CD4-positive, alpha-beta memory T cell (primary cell): ENCODE data around the gene HPD. TPM values are rescaled to one million over a fixed set of nuclear protein-coding genes. Genes with fewer than 3 reads are reported as not detected.

ENCODE experiments used
- CTCF ChIA-PET: fragments of 350-600 bp; sonication (Branson Sonifier 250); formaldehyde crosslinking; loops from one replicate; lab custom pipeline; 2021; ENCODE audit warnings: inconsistent platforms; ENCODE audit not compliant: partially characterized antibody; lab: Charles Lee
- POLR2A ChIA-PET: fragments of 350-600 bp; sonication (Branson Sonifier 250); formaldehyde crosslinking; loops from one replicate; lab custom pipeline; 2021; ENCODE audit not compliant: partially characterized antibody; lab: Charles Lee
- DNase-seq, 5 donors: peaks; one replicate each; pipeline versions ENCODE4 v3.0.0 to v3.0.0-alpha.2; 2020 to 2022; ENCODE audit warnings: mixed read lengths in 1 of 5
- H3K27ac ChIP-seq: one replicate; pipeline ENCODE4 v1.7.0; 2013; ENCODE audit warnings: low read depth, low read length
- H3K27me3 ChIP-seq: 2 replicates; pipeline ENCODE4 v1.7.0; 2013; ENCODE audit warnings: mild to moderate bottlenecking, low read length, moderate library complexity; ENCODE audit not compliant: insufficient read depth
- H3K36me3 ChIP-seq: 2 replicates; pipeline ENCODE4 v1.7.0; 2013; ENCODE audit warnings: mild to moderate bottlenecking, low read length, moderate library complexity; ENCODE audit not compliant: insufficient read depth
- H3K4me1 ChIP-seq: 2 replicates; pipeline ENCODE4 v1.7.0; 2013; ENCODE audit warnings: mild to moderate bottlenecking, low read length, moderate library complexity; ENCODE audit not compliant: insufficient read depth
- H3K4me3 ChIP-seq, 2 donors: one replicate each; pipeline ENCODE4 v1.7.0; 2013; ENCODE audit warnings: low read length in 2 of 2, mild to moderate bottlenecking in 1 of 2
- H3K9me3 ChIP-seq, 2 donors: one replicate each; pipeline ENCODE4 v1.7.0; 2013; ENCODE audit warnings: low read length in 2 of 2, control low read depth in 1 of 2; ENCODE audit not compliant: control insufficient read depth in 1 of 2
- H3K27ac Mint-ChIP-seq, 7 donors: one replicate each; pipeline ENCODE4 v1.8.0; 2020 to 2021; ENCODE audit warnings: mixed read lengths in 7 of 7, mild to moderate bottlenecking in 6 of 7, inconsistent platforms in 3 of 7, moderate library complexity in 3 of 7
- H3K27me3 Mint-ChIP-seq, 2 donors: one replicate each; pipeline ENCODE4 v1.8.0; 2020 to 2021; ENCODE audit warnings: mixed read lengths in 2 of 2
- H3K36me3 Mint-ChIP-seq, 2 donors: one replicate each; pipeline ENCODE4 v1.8.0; 2020 to 2021; ENCODE audit warnings: mixed read lengths in 2 of 2, inconsistent platforms in 1 of 2, mild to moderate bottlenecking in 1 of 2
- H3K4me1 Mint-ChIP-seq, 4 donors: one replicate each; pipeline ENCODE4 v1.8.0; 2020 to 2021; ENCODE audit warnings: mixed read lengths in 4 of 4, mild to moderate bottlenecking in 1 of 4
- H3K4me3 Mint-ChIP-seq, 8 donors: one replicate each; pipeline ENCODE4 v1.8.0; 2020 to 2021; ENCODE audit warnings: mixed read lengths in 8 of 8, mild to moderate bottlenecking in 7 of 8, moderate library complexity in 6 of 8, inconsistent platforms in 3 of 8
- H3K9me3 Mint-ChIP-seq, 8 donors: one replicate each; pipeline ENCODE4 v1.8.0; 2020 to 2021; ENCODE audit warnings: mixed read lengths in 8 of 8, mild to moderate bottlenecking in 5 of 8, inconsistent platforms in 3 of 8, moderate library complexity in 1 of 8
- intact Hi-C: fragments of 100-400 bp; cut with micrococcal nuclease; formaldehyde crosslinking; loops from one replicate; pipeline ENCODE4 v1.15.1; 2023
- polyA plus RNA-seq, 2 donors: library from polyadenylated mRNA; unstranded; fragments of 300-500 nt; fragmentation: Illumina TruSeq; gene quantifications; one replicate each; pipeline ENCODE4 v1.2.3, GENCODE V29; 2021
- total RNA-seq, 2 experiments: library from RNA; stranded (reverse); gene quantifications; one replicate each; pipeline ENCODE4 v1.2.3, GENCODE V29; 2021

Gene HPD
- total and polyA plus RNA-seq, 4 experiments from 2014 or later: not detected

DNA sequence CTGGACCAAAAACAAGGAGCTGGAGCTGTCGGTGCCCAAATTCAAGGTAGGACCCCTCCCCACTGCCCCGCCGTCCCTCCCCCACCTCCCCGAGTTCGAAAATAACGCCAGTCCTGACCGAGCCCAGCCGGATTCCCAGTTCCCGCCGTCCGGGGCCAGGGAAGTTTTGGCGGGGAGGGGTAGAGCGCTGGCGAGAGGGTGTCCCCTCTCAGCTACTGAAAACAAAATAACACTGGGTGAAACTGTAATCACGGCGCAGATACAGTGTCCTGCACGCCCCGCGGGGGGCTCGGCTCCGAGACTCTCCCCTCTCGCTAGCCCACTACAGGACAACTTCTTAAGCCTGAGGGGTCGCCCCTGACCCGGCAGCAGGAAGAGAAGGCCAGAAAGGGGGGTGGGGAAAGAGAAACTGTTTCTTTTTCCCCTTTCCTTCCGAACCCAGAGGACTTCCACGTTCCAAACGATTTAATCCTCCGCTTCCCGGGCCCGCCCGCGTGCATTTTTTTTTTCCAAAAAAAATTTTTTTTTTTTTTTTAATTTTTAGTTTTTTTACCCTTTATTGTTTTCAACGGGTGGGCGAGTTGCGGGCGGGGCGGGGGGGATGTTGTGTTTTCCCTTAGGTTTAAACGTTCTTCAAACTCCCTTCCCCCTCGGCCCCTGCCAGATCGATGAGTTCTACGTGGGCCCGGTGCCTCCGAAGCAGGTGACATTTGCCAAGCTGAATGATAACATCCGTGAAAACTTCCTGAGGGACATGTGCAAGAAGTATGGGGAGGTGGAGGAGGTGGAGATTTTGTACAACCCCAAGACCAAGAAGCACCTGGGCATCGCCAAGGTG, 53.3 kb downstream of the HPD start:
- H3K27ac Mint-ChIP-seq: peak overlapping the region; percentile 91 to 99 (median 97)
- peaks cover 36% of the 10 kb centered on the region for H3K4me1 ChIP-seq
- POLR2A ChIA-PET: interaction anchor here (0.6 to 44.6 kb wide), 8 partner anchors 3 to 226 kb away, joined by 3 to 2727 read pairs (median 12); partner anchors contain the start of genes ORAI1, PSMD9, RHOF and SETD1B
- CTCF ChIA-PET: interaction anchor here (0.8 to 16.7 kb wide), 2 partner anchors 9 to 24 kb away, joined by 3 to 918 read pairs; partner anchors contain the start of gene RHOF
- H3K4me1 Mint-ChIP-seq: peaks cover 15 to 62% (median 32%) of the 10 kb centered on the region in 4 donors
- H3K4me3 Mint-ChIP-seq: peak overlapping the region; percentile 98 to 100 (median 99)
- peaks cover 24% of the 10 kb centered on the region for H3K36me3 ChIP-seq
- H3K27ac ChIP-seq: peak overlapping the region; percentile 78
- peak in 3 of 5 donors; percentile 29 to 42 (median 35) for DNase-seq
- peaks cover 18 to 57% of the 10 kb centered on the region in 2 donors for H3K36me3 Mint-ChIP-seq
- peak overlapping the region; percentile 74 to 89 for H3K4me3 ChIP-seq
- intact Hi-C loops: no loop called here
- H3K9me3 Mint-ChIP-seq: peaks cover 0 to 3% (median 0%) of the 10 kb centered on the region in 8 donors
- H3K27me3 ChIP-seq: no peaks in the 10 kb centered on the region
- H3K9me3 ChIP-seq: no peaks in the 10 kb centered on the region
- no peaks in the 10 kb centered on the region for H3K27me3 Mint-ChIP-seq

DNA sequence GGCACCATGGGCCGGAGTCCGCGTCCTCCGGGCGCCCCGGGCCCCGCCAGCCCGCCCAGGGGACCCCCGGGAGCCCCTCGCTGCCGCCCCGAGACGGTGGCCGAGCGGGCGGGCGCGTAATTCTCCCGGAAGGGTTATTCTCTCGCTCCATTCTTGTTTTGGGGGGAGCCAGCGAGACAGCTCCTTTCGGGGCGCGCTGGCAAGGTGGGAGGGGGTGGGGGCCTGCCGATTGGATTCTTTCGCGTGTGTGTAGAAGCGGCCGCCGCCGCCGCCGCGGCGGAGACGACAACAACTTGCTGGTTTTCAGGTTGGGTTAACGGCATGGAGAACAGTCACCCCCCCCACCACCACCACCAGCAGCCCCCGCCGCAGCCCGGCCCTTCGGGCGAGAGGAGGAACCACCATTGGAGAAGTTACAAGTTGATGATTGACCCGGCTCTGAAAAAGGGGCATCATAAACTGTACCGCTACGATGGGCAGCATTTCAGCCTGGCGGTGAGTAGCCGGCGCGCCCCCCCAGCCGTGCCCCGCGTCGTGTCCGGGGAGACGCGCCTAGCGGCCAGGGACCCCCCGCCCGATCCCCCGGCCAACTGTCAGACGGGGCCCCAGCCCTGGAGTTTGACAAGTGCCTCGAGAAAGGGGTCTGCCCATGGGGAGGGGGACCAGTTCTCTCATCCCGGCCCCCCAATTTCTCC, 54.1 kb downstream of the HPD start:
- peak; percentile 54 to 80 (median 58) for DNase-seq
- Histone ChIP-seq H3K4me1 (peaks cover 34% of the 10 kb centered on the region), H3K9me3 (no peaks in the 10 kb centered on the region), H3K27ac (peak overlapping the region; percentile 78), H3K36me3 (peaks cover 19% of the 10 kb centered on the region), H3K27me3 (no peaks in the 10 kb centered on the region), H3K4me3 (peak overlapping the region; percentile 61 to 89)
- Mint-ChIP-seq H3K9me3 (peaks cover 0 to 3% (median 0%) of the 10 kb centered on the region in 8 donors), H3K27ac (peak overlapping the region; percentile 93 to 99 (median 96)), H3K27me3 (no peaks in the 10 kb centered on the region), H3K4me1 (peaks cover 14 to 60% (median 30%) of the 10 kb centered on the region in 4 donors), H3K4me3 (peak overlapping the region; percentile 97 to 99 (median 98)), H3K36me3 (peaks cover 16 to 55% of the 10 kb centered on the region in 2 donors)
- intact Hi-C loops: no loop called here
- ChIA-PET POLR2A (interaction anchor here (0.9 to 44.6 kb wide), 13 partner anchors 3 to 225 kb away, joined by 3 to 2727 read pairs (median 9); partner anchors contain the start of genes ORAI1, PSMD9, RHOF and SETD1B), CTCF (interaction anchor here (0.8 to 16.7 kb wide), 3 partner anchors 8 to 122 kb away, joined by 3 to 918 read pairs (median 4); partner anchors contain the start of gene RHOF)

DNA sequence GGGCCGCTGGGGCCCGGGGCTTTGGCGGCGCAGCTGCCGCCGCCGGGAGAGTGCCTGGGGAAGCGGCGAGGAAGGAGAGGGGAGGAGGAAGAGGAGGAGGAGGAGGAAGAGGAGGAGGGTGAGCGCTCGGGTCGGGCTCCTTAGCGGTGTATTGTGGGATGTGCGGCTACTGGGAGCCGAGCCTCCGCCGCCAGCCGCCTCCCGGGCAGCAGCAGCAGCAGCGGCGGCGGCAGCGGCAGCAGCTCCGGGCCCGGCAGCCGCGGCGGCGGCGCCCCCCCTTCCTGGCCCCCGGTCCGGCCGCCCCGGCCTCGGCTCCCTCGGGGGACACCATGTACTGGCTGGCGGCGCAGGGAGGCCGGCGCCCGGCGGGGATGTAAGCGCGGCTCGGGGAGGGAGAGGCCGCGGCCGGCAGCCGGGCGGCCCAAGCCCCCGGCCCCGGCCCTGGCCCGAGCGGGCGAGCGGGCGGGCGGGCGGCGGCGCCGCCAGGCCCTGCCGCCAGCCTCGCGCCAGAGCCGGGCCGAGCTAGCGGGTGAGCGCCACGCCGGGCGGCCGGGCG, 54.7 kb downstream of the HPD start, which contains the start of gene SETD1B:
Gene SETD1B (plus strand): TSS at position 149 of the 556 bp plus-strand sequence. CDS start 729 bp downstream, outside the sequence.
- Histone ChIP-seq H3K36me3 (peaks cover 13% of the 10 kb centered on the region), H3K27ac (peak within 1 kb of the TSS; percentile 91), H3K9me3 (no peaks in the 10 kb centered on the region), H3K4me3 (peak within 1 kb of the TSS; percentile 61 to 98), H3K4me1 (peaks cover 33% of the 10 kb centered on the region), H3K27me3 (no peaks in the 10 kb centered on the region)
- Mint-ChIP-seq H3K9me3 (peaks cover 0 to 3% (median 0%) of the 10 kb centered on the region in 8 donors), H3K27ac (peak within 1 kb of the TSS; percentile 98 to 99 (median 99)), H3K4me1 (peaks cover 15 to 59% (median 30%) of the 10 kb centered on the region in 4 donors), H3K4me3 (peak within 1 kb of the TSS; percentile 98 to 99 (median 99)), H3K36me3 (peaks cover 10 to 53% of the 10 kb centered on the region in 2 donors), H3K27me3 (no peaks in the 10 kb centered on the region)
- CTCF ChIA-PET: interaction anchor here (0.9 to 16.7 kb wide), 4 partner anchors 6 to 121 kb away, joined by 4 to 918 read pairs (median 463); partner anchors contain the start of genes RHOF and SETD1B
- intact Hi-C loops: loop anchor here (1.0 kb wide), 1 partner anchor 7 kb away; no protein-coding TSS in a partner anchor
- POLR2A ChIA-PET: interaction anchor here (0.9 to 44.6 kb wide), 15 partner anchors 4 to 697 kb away, joined by 3 to 2727 read pairs (median 9); partner anchors contain the start of genes DIABLO, ORAI1, PSMD9 and RHOF
- DNase-seq: peak; percentile 54 to 67 (median 59)

DNA sequence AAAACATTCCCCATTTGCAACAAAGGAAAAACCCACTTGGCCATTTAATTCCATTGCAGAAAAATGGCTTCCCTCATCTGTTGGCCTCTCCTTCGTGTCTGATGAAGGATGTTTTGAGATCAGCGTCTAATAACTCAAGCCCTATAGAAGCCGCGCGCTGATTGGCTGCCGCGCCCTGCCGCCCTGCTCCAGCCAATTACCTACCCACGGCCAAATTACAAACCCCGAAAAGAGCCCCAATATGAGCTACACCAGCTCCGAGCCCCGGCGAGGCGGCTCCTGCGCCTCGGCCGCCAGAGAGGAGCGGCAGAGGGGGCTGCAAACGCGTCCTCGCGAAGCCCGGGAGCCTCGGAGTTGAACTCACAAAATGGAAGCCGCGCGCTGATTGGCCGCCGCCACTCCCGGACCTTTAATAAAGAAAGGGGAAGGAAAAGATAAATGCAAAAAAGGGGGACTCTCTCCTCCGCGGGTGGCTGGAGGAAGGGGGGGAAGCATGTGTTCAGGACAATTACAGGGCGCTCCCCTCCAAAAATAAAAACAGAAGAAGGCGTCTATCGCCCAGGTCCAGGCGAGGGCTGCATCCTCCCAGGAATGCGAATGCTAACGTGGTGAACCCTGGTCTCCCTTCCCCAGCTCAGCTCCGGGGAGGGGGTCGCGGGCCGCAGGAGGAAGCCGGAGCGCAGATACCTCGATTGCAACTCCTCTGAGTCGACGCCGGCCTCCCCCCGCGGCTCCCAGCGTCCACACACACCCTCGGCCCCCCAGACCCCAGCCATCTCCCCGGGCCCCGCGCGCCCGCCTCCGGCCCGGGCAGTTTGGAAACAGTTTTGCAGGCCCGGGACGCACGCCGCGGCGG, 55.6 kb downstream of the HPD start:
- peak overlapping the region; percentile 92 to 99 (median 98) for H3K4me3 Mint-ChIP-seq
- CTCF ChIA-PET: interaction anchor here (1.0 to 16.7 kb wide), 8 partner anchors 7 to 178 kb away, joined by 3 to 918 read pairs (median 6); partner anchors contain the start of genes PSMD9, RHOF and SETD1B

DNA sequence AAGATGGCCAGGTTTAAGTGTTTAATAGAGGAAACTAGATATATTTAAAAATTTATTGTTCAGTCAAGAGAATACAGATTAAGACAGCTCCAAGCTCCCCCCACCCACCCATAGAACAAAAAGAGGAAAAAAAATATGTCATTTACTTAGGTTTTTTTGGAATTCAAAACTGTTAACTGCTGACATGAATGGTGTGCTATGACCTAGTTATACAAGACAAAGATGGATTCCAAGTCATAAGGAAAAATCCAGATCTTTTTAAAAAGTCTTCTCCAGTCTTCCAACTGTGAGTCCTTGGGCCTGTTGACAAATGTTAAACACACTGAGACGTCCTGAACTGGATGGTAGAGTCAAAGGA, 56.2 kb downstream of the HPD start:
- H3K27ac Mint-ChIP-seq: peak overlapping the region; percentile 98 to 99 (median 99)
- peak overlapping the region; percentile 92 to 99 (median 98) for H3K4me3 Mint-ChIP-seq
- peaks cover 0 to 3% (median 0%) of the 10 kb centered on the region in 8 donors for H3K9me3 Mint-ChIP-seq
- H3K4me3 ChIP-seq: peak overlapping the region; percentile 98
- CTCF ChIA-PET: interaction anchor here (1.0 to 16.7 kb wide), 10 partner anchors 6 to 178 kb away, joined by 3 to 918 read pairs (median 4); partner anchors contain the start of genes CFAP251, PSMD9, RHOF and SETD1B
- H3K36me3 Mint-ChIP-seq: peaks cover 17 to 56% of the 10 kb centered on the region in 2 donors
- no peak for DNase-seq
- no peaks in the 10 kb centered on the region for H3K27me3 Mint-ChIP-seq
- peaks cover 16% of the 10 kb centered on the region for H3K36me3 ChIP-seq
- H3K27me3 ChIP-seq: no peaks in the 10 kb centered on the region
- POLR2A ChIA-PET: interaction anchor here (0.7 to 44.6 kb wide), 24 partner anchors 6 to 1601 kb away, joined by 3 to 2727 read pairs (median 6); partner anchors contain the start of genes ABCB9, DIABLO, KDM2B and ORAI1
- peaks cover 21 to 60% (median 36%) of the 10 kb centered on the region in 4 donors for H3K4me1 Mint-ChIP-seq
- H3K27ac ChIP-seq: peak overlapping the region; percentile 91
- intact Hi-C loops: loop anchor here (1.0 kb wide), 2 partner anchors 8 to 37 kb away; no protein-coding TSS in a partner anchor
- H3K9me3 ChIP-seq: no peaks in the 10 kb centered on the region
- peaks cover 37% of the 10 kb centered on the region for H3K4me1 ChIP-seq

More for the DNA sequence above, 55.6 kb downstream of the HPD start:
- Mint-ChIP-seq H3K36me3 (peaks cover 15 to 54% of the 10 kb centered on the region in 2 donors), H3K27ac (peak overlapping the region; percentile 98 to 99 (median 99)), H3K4me1 (peaks cover 21 to 60% (median 35%) of the 10 kb centered on the region in 4 donors), H3K27me3 (no peaks in the 10 kb centered on the region), H3K9me3 (peaks cover 0 to 3% (median 0%) of the 10 kb centered on the region in 8 donors)
- Histone ChIP-seq H3K4me3 (peak overlapping the region; percentile 98), H3K27ac (peak overlapping the region; percentile 91), H3K36me3 (peaks cover 13% of the 10 kb centered on the region), H3K27me3 (no peaks in the 10 kb centered on the region), H3K4me1 (peaks cover 37% of the 10 kb centered on the region), H3K9me3 (no peaks in the 10 kb centered on the region)
- DNase-seq: peak; percentile 90 to 93 (median 91)
- intact Hi-C loops: loop anchor here (1.0 kb wide), 3 partner anchors 8 to 36 kb away; no protein-coding TSS in a partner anchor
- POLR2A ChIA-PET: interaction anchor here (0.7 to 44.6 kb wide), 21 partner anchors 5 to 1163 kb away, joined by 3 to 2727 read pairs (median 5); partner anchors contain the start of genes ABCB9, DIABLO, KDM2B and ORAI1
